MCF 10A (cell line): ENCODE data around the gene SUSD3. TPM values are rescaled to one million over a fixed set of nuclear protein-coding genes. Genes with fewer than 3 reads are reported as not detected.

ENCODE experiments used
- BruUV-seq: library from RNA; stranded (reverse); fragments of 400-500 nt; replicated peaks from 2 replicates; lab custom pipeline; 2021; lab: Mats Ljungman, UMichigan
- CTCF ChIA-PET: fragments of 300-600 bp; sonication (Branson Sonifier 250); formaldehyde crosslinking; extraction: SDS; loops from one replicate; lab custom pipeline; 2021; ENCODE audit warnings: antibody characterized with exemption, inconsistent platforms; lab: Yijun Ruan, JAX
- POLR2A ChIA-PET: fragments of 300-600, 350-650 bp; sonication (Branson Sonifier 250); formaldehyde crosslinking; extraction: SDS; loops from one replicate; lab custom pipeline; 2020; ENCODE audit warnings: antibody characterized with exemption, inconsistent platforms; lab: Yijun Ruan, JAX
- DNase-seq: peaks from one replicate; pipeline ENCODE4 v3.0.0-alpha.2; 2018; ENCODE audit not compliant: unreplicated experiment
- H3K27ac Mint-ChIP-seq: one replicate; pipeline ENCODE4 v1.8.0; 2022; ENCODE audit warnings: mild to moderate bottlenecking, low read depth, mixed read lengths; ENCODE audit not compliant: unreplicated experiment
- H3K27me3 Mint-ChIP-seq: one replicate; pipeline ENCODE4 v1.8.0; 2022; ENCODE audit warnings: mixed read lengths; ENCODE audit not compliant: insufficient read depth, unreplicated experiment
- H3K36me3 Mint-ChIP-seq: one replicate; pipeline ENCODE4 v1.8.0; 2022; ENCODE audit warnings: mild to moderate bottlenecking, moderate library complexity, mixed read lengths; ENCODE audit not compliant: insufficient read depth, unreplicated experiment
- H3K4me1 Mint-ChIP-seq: one replicate; pipeline ENCODE4 v1.8.0; 2022; ENCODE audit warnings: mixed read lengths; ENCODE audit not compliant: insufficient read depth, unreplicated experiment
- H3K4me3 Mint-ChIP-seq: one replicate; pipeline ENCODE4 v1.8.0; 2022; ENCODE audit warnings: mild to moderate bottlenecking, moderate library complexity, mixed read lengths; ENCODE audit not compliant: unreplicated experiment
- H3K9me3 Mint-ChIP-seq: one replicate; pipeline ENCODE4 v1.8.0; 2022; ENCODE audit warnings: mixed read lengths; ENCODE audit not compliant: unreplicated experiment
- intact Hi-C: fragments of 100-400 bp; cut with micrococcal nuclease; formaldehyde crosslinking; loops from 2 replicates; pipeline ENCODE4 v1.14.1; 2022
- total RNA-seq: library from RNA; stranded (reverse); gene quantifications from 2 replicates; pipeline ENCODE4 v1.2.3, GENCODE V29; 2022
- TF ChIP-seq, protein P1 (sequence below): fragments of 200-600 bp; IDR thresholded peaks from one replicate; pipeline ENCODE4 v1.8.0; 2022; ENCODE audit warnings: antibody characterized with exemption, mild to moderate bottlenecking; ENCODE audit not compliant: unreplicated experiment

The SUSD3 gene
- total RNA-seq, 1 experiment from 2014 or later: not detected

DNA sequence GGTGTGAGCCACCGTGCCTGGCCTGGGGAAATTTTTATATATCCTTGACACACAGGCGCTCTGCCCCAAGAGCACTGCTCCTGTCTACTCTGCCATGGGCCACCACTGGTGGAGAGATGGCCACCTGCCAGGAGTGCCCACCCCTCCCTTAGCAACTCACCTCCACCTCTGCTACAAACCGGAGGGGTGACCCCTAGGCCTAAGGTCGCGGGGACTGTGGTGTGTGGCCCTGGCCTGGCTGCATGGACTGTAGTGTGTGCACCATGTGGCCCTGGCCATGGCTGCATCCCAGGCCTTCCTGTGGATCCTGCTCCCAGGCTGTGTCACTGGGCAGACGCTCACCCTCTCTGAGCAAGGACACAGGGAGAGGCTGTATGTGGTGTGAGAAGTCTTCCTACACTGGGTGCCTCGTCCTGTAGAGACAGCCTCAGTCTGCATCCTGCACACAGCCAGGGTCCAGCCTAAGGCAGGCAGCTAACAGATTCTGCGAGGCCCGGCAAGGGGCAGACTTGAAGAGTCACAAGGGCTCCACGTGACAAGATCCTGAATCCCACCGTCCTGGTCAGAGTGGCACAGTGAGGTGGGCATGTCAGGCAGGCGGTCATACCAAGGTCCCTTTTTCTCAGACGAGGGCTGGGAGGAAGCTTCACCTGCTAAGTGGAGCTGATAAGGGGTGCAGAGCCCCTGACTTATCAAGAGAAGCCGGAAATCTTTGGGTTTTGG is 65.2 kb downstream of the SUSD3 start:
- TF ChIP-seq, protein P1, sequence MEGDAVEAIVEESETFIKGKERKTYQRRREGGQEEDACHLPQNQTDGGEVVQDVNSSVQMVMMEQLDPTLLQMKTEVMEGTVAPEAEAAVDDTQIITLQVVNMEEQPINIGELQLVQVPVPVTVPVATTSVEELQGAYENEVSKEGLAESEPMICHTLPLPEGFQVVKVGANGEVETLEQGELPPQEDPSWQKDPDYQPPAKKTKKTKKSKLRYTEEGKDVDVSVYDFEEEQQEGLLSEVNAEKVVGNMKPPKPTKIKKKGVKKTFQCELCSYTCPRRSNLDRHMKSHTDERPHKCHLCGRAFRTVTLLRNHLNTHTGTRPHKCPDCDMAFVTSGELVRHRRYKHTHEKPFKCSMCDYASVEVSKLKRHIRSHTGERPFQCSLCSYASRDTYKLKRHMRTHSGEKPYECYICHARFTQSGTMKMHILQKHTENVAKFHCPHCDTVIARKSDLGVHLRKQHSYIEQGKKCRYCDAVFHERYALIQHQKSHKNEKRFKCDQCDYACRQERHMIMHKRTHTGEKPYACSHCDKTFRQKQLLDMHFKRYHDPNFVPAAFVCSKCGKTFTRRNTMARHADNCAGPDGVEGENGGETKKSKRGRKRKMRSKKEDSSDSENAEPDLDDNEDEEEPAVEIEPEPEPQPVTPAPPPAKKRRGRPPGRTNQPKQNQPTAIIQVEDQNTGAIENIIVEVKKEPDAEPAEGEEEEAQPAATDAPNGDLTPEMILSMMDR: no peak
- intact Hi-C loops: no loop called here
- H3K36me3 Mint-ChIP-seq: peaks cover 64% of the 10 kb centered on the region
- no TSS peak for BruUV-seq
- no peaks in the 10 kb centered on the region for H3K27me3 Mint-ChIP-seq
- CTCF ChIA-PET: interaction anchor here (1.1 kb wide), 1 partner anchor 15 kb away, joined by 4 read pairs; no protein-coding TSS in a partner anchor
- POLR2A ChIA-PET: no interaction called here
- DNase-seq: no peak
- peaks cover 22% of the 10 kb centered on the region for H3K4me1 Mint-ChIP-seq
- no peaks in the 10 kb centered on the region for H3K9me3 Mint-ChIP-seq
- H3K4me3 Mint-ChIP-seq: no peak overlapping the region
- no peak overlapping the region for H3K27ac Mint-ChIP-seq

DNA sequence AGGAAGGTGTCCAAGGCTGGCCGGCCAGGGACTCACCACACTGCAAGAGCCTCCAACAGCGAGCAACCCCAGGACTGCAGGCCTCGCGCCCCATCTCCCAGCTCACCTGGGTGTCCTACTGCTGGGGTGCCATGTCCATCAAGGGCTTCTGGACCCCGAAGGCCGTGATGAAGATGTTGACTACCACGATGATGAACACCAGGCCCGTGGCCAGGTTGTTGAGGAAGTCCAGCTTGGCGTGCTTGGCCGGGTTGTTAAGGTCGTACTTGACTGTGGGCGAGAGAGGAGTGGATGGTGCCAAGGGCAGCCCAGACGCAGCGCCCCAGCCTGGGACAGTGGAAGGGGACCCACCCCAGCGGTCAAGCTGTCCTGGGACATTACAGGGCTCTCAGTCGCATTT is 66.3 kb downstream of the SUSD3 start:
- POLR2A ChIA-PET: interaction anchor here (1.0 kb wide), 1 partner anchor 9 kb away, joined by 3 read pairs; the partner anchor contains the start of gene NINJ1
- Mint-ChIP-seq H3K36me3 (peaks cover 65% of the 10 kb centered on the region), H3K9me3 (no peaks in the 10 kb centered on the region), H3K4me3 (no peak overlapping the region), H3K4me1 (peaks cover 16% of the 10 kb centered on the region), H3K27ac (no peak overlapping the region), H3K27me3 (no peaks in the 10 kb centered on the region)
- DNase-seq: no peak
- intact Hi-C loops: no loop called here
- TF ChIP-seq, protein P1: no peak
- CTCF ChIA-PET: interaction anchor here (0.6 to 1.2 kb wide), 3 partner anchors 15 to 174 kb away, joined by 3 to 4 read pairs (median 3); no protein-coding TSS in a partner anchor
- no TSS peak for BruUV-seq

DNA sequence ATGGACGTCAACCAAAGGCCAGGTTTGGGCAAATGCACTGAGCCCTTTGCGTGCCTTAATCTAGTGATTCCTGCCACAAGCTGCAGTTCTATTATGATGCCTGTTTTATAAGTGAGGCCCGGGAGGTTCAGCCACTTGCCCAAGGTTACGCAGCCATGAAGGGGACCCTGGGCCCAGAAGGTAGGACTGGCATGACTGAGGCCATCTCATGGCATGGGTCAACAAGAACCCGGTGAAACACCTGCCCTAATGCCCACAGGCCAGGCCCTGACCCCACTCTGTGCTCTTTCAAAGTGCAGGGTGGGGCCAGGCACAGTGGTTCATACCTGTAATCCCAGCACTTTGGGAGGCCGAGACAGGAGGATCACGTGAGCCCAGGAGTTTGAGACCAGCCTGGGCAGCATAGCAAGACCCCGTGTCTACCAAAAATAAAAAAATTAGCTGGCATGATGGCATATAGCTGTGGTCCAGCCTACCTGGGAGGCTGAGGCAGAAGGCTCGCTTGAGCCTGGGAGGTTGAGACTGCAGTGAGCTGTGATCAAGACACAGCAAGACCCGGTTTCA is 66.9 kb downstream of the SUSD3 start:
- Mint-ChIP-seq H3K4me1 (peaks cover 10% of the 10 kb centered on the region), H3K9me3 (no peaks in the 10 kb centered on the region), H3K27me3 (no peaks in the 10 kb centered on the region), H3K4me3 (no peak overlapping the region), H3K27ac (no peak overlapping the region), H3K36me3 (peaks cover 59% of the 10 kb centered on the region)
- TF ChIP-seq, protein P1: no peak
- BruUV-seq: no TSS peak
- DNase-seq: no peak
- POLR2A ChIA-PET: interaction anchor here (1.0 kb wide), 1 partner anchor 9 kb away, joined by 3 read pairs; the partner anchor contains the start of gene NINJ1
- intact Hi-C loops: no loop called here
- CTCF ChIA-PET: interaction anchor here (0.6 to 1.2 kb wide), 3 partner anchors 16 to 173 kb away, joined by 3 read pairs; no protein-coding TSS in a partner anchor

DNA sequence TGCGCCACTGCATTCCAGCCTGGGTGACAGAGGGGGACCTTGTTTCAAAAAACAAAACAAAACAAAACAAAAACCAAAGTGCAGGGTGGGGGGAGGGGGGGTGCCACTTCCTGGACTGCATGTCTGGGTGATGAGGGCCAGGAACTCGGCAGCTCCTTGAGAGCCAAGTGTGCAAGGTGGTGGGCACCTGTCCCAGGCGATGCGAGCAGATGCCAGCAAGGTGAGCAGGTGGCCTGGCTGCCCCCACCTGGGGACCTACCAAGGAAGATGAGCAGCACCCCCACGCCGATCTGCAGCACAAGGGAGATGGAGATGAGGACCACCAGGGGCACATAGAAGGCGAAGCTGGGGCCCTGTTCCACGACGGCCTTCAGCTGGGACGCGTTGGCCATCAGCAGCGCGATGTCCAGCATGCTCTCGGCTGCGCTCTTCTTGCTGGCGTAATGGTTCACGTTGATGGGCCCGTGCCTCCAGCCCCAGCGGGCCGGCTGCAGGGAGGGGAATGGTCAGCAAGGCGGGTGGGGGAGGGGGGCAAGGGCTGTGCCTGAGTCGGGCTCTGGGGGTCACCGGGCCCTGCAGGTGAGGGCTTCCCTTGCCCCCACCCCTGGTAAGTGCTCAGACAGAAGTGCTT is 67.8 kb downstream of the SUSD3 start:
- ChIA-PET POLR2A (no interaction called here), CTCF (interaction anchor here (0.7 to 1.2 kb wide), 3 partner anchors 17 to 61 kb away, joined by 3 read pairs; no protein-coding TSS in a partner anchor)
- Mint-ChIP-seq H3K27ac (no peak overlapping the region), H3K4me1 (peaks cover 7% of the 10 kb centered on the region), H3K36me3 (peaks cover 62% of the 10 kb centered on the region), H3K27me3 (no peaks in the 10 kb centered on the region), H3K4me3 (no peak overlapping the region), H3K9me3 (no peaks in the 10 kb centered on the region)
- intact Hi-C loops: no loop called here
- BruUV-seq: no TSS peak
- no peak for DNase-seq
- TF ChIP-seq, protein P1: no peak
